Hypothalamus (tissue), 51 donors: Measurements from ENCODE around the gene USP12.
A peak's percentile ranks its signal among the peaks of the same experiment; 100 is the strongest.
"Not testable (repeated sequence)": the region's sequence is repeated elsewhere in the genome, so short reads cannot be mapped to it uniquely, and the experiment has no call there.

Source experiments
- DNase-seq, 51 donors: peaks; one replicate each; lab custom pipeline; 2025; lab: John Stamatoyannopoulos, UW

Gene USP12

GRCh38 chr13:27171244-27171826, at the start of gene USP12:
TSS of gene USP12 (minus strand) at chr13:27171811. CDS start at chr13:27171639, 172 bp downstream.
- peak in 26 of 51 donors; percentile 23 to 68 (median 48) for DNase-seq

GRCh38 chr13:27219611-27220010, 48.0 kb upstream of the USP12 start:
- no peak for DNase-seq

GRCh38 chr13:27218861-27219260, 47.2 kb upstream of the USP12 start:
- DNase-seq = not testable (repeated sequence)

GRCh38 chr13:27217791-27218190, 46.2 kb upstream of the USP12 start:
- not testable (repeated sequence) for DNase-seq

GRCh38 chr13:27213386-27213785, 41.8 kb upstream of the USP12 start:
- not testable (repeated sequence) for DNase-seq

- no peak for DNase-seq
Observed at GRCh38 chr13:27211771-27212364, 40.3 kb upstream of the USP12 start.

- DNase-seq = no peak
Observed at GRCh38 chr13:27211271-27211670, 39.7 kb upstream of the USP12 start.

GRCh38 chr13:27208514-27208913, 36.9 kb upstream of the USP12 start:
- DNase-seq = no peak

GRCh38 chr13:27203854-27204253, 32.2 kb upstream of the USP12 start:
- no peak for DNase-seq

GRCh38 chr13:27203186-27203585, 31.6 kb upstream of the USP12 start:
- DNase-seq = no peak

GRCh38 chr13:27201661-27202060, 30.1 kb upstream of the USP12 start:
- no peak for DNase-seq

GRCh38 chr13:27200413-27201070, 28.9 kb upstream of the USP12 start:
- no peak for DNase-seq

- DNase-seq = no peak
Observed at GRCh38 chr13:27199696-27200095, 28.1 kb upstream of the USP12 start.

GRCh38 chr13:27199211-27199610, 27.6 kb upstream of the USP12 start:
- DNase-seq = no peak

GRCh38 chr13:27194895-27195764, 23.5 kb upstream of the USP12 start:
- peak in 1 of 51 donors; percentile 8 for DNase-seq

GRCh38 chr13:27194209-27194608, 22.6 kb upstream of the USP12 start:
- no peak for DNase-seq

- no peak for DNase-seq
Observed at GRCh38 chr13:27193496-27193895, 21.9 kb upstream of the USP12 start.

GRCh38 chr13:27192973-27193372, 21.4 kb upstream of the USP12 start:
- no peak for DNase-seq

- not testable (repeated sequence) for DNase-seq
Observed at GRCh38 chr13:27192367-27192766, 20.8 kb upstream of the USP12 start.

- no peak for DNase-seq
Observed at GRCh38 chr13:27189192-27189591, 17.6 kb upstream of the USP12 start.

- DNase-seq = no peak
Observed at GRCh38 chr13:27188239-27188638, 16.6 kb upstream of the USP12 start.
